Epithelial cell of esophagus (primary cell): ENCODE results near the gene TIGD7.

Experiments
- DNase-seq: peaks from one replicate; pipeline ENCODE4 v3.0.0; 2010; ENCODE audit warnings: low read depth
- H3K4me3 ChIP-seq: 2 replicates; pipeline ENCODE4 v1.5.1; 2011; ENCODE audit warnings: mild to moderate bottlenecking, low read length, control low read depth
- TF ChIP-seq, protein P1 (sequence below): IDR thresholded peaks from 2 replicates; pipeline ENCODE4 v1.5.1; 2011; ENCODE audit warnings: low read depth, mild to moderate bottlenecking, low read length, control low read depth, inconsistent platforms; ENCODE audit not compliant: insufficient read depth; ENCODE audit errors: missing control alignments

TIGD7 gene

DNA sequence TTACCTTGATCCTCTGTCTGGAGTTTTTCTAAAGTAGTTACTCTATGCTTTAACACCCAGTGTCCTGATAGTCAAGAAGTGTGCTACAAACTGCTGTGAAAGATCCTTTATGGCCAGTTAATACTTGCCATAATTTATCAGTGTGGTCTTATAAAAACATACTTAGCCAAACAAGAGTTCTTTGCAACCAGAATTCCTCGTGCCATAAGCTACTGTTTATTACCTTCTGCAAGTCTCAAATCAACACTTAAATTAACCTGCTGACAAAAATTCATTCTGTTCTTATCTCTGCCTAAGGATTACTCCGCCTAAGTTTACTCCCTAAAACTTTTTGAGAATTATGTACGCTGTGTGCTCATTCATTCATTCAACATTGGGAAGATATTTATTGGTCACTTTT, 22.9 kb upstream of the TIGD7 start:
- no peak overlapping the region for H3K4me3 ChIP-seq
- TF ChIP-seq, protein P1, sequence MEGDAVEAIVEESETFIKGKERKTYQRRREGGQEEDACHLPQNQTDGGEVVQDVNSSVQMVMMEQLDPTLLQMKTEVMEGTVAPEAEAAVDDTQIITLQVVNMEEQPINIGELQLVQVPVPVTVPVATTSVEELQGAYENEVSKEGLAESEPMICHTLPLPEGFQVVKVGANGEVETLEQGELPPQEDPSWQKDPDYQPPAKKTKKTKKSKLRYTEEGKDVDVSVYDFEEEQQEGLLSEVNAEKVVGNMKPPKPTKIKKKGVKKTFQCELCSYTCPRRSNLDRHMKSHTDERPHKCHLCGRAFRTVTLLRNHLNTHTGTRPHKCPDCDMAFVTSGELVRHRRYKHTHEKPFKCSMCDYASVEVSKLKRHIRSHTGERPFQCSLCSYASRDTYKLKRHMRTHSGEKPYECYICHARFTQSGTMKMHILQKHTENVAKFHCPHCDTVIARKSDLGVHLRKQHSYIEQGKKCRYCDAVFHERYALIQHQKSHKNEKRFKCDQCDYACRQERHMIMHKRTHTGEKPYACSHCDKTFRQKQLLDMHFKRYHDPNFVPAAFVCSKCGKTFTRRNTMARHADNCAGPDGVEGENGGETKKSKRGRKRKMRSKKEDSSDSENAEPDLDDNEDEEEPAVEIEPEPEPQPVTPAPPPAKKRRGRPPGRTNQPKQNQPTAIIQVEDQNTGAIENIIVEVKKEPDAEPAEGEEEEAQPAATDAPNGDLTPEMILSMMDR = no peak
- no peak for DNase-seq

DNA sequence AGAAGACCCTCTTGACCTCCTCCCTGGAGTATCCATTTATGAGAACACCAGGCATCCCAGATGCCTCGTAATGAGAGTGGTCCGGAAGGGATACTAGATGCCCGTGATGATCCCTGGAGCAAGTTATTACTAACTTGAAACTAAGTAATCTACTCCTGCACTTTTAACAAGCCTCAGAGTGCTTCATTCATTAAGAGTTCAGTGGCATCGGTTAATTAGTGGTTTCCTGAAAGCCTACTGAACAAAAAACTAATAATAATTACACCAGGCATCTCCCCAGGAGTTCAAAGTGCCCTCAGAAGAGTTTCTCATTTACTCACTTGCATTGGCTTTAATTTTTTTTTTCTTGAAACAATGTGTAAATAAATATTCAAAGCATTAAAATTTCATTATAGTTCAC, 22.3 kb upstream of the TIGD7 start:
- no peak overlapping the region for H3K4me3 ChIP-seq
- TF ChIP-seq, protein P1 = no peak
- DNase-seq = no peak

GRCh38 chr16:3321816-3322215, 16.6 kb upstream of the TIGD7 start:
- TF ChIP-seq, protein P1 = no peak
- no peak overlapping the region for H3K4me3 ChIP-seq
- no peak for DNase-seq

- TF ChIP-seq, protein P1 = no peak
- peak; percentile 13 for DNase-seq
- H3K4me3 ChIP-seq = no peak overlapping the region
Observed at GRCh38 chr16:3317315-3317999, 12.2 kb upstream of the TIGD7 start.

- no peak for DNase-seq
- H3K4me3 ChIP-seq = no peak overlapping the region
- TF ChIP-seq, protein P1 = no peak
Observed at GRCh38 chr16:3311496-3311895, 6.3 kb upstream of the TIGD7 start.

DNA sequence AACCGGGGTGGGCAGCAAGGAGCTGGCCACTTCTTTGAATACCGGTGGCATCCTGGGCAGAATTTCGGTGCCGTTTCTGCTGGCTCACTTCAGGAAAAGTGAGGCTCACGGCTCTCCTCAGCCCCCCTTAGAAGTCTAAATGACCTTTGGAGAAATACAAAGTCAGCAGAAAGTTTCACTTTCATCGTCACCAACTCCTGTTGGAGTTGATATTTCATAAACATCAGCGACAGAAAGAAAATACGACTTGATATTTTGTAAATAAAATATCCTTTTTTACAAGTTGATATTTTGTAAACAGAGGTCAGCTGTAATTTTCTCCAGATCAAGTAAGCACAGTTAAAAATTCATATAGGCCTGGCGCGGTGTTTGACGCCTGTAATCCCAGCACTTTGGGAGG, 848 bp upstream of the TIGD7 start:
- peak overlapping the region; percentile 77 for H3K4me3 ChIP-seq
- DNase-seq = no peak
- TF ChIP-seq, protein P1 = no peak

DNA sequence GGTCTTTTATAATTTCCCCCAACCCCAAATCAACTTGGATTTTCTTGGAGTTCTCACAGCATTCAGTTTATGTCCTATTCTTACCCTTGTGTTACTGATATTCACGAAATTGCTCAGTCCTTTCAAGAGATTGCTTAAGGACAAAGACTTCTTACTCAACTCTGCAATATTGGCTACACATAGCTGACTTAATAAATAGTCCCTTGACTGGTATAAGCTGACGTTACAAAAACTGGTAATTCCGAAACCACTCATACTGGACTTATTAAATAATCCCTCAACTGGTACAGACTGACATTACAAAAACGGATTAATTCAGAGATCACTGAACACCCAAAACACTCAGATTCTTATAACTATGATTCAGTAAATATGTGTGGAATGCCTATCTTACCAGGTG, 860 bp downstream of the TIGD7 start:
- H3K4me3 ChIP-seq = peak overlapping the region; percentile 77
- peak; percentile 14 for DNase-seq
- TF ChIP-seq, protein P1 = no peak
